Calu3 (cell line): Measurements from ENCODE around the gene SIL1. TPM values are rescaled to one million over a fixed set of nuclear protein-coding genes. Genes with fewer than 3 reads are reported as not detected.

Source experiments
- BruUV-seq: library from RNA; stranded (reverse); fragments of 400-500 nt; replicated peaks from 2 replicates; lab custom pipeline; 2021; lab: Mats Ljungman, UMichigan
- CTCF ChIA-PET: fragments of 300-600 bp; sonication (Branson Sonifier 250); formaldehyde crosslinking; loops from one replicate; lab custom pipeline; 2022; ENCODE audit warnings: antibody characterized with exemption; lab: Charles Lee
- DNase-seq: peaks from one replicate; pipeline ENCODE4 v3.0.0; 2022
- H3K27ac Mint-ChIP-seq: one replicate; pipeline ENCODE4 v1.8.0; 2022; ENCODE audit warnings: mixed read lengths; ENCODE audit not compliant: unreplicated experiment
- H3K27me3 Mint-ChIP-seq: one replicate; pipeline ENCODE4 v1.8.0; 2022; ENCODE audit warnings: mixed read lengths; ENCODE audit not compliant: unreplicated experiment
- H3K36me3 Mint-ChIP-seq: one replicate; pipeline ENCODE4 v1.8.0; 2022; ENCODE audit warnings: mild to moderate bottlenecking, moderate library complexity, mixed read lengths; ENCODE audit not compliant: insufficient read depth, unreplicated experiment
- H3K4me1 Mint-ChIP-seq: one replicate; pipeline ENCODE4 v1.8.0; 2022; ENCODE audit warnings: mild to moderate bottlenecking, low read depth, mixed read lengths; ENCODE audit not compliant: unreplicated experiment
- H3K4me3 Mint-ChIP-seq: one replicate; pipeline ENCODE4 v1.8.0; 2022; ENCODE audit warnings: mild to moderate bottlenecking, low read depth, moderate library complexity, mixed read lengths; ENCODE audit not compliant: unreplicated experiment
- H3K9me3 Mint-ChIP-seq: one replicate; pipeline ENCODE4 v1.8.0; 2022; ENCODE audit warnings: low read depth, mixed read lengths; ENCODE audit not compliant: unreplicated experiment
- CTCF ChIP-seq: fragments of 200-600 bp; IDR thresholded peaks from one replicate; pipeline ENCODE4 v1.8.0; 2022; ENCODE audit warnings: antibody characterized with exemption; ENCODE audit not compliant: unreplicated experiment
- intact Hi-C: fragments of 100-400 bp; cut with micrococcal nuclease; formaldehyde crosslinking; loops from one replicate; pipeline ENCODE4 v1.10.0; 2022; ENCODE audit not compliant: unreplicated experiment
- total RNA-seq: library from RNA; stranded (reverse); gene quantifications from 2 replicates; pipeline ENCODE4 v1.2.3, GENCODE V29; 2022

Gene SIL1
- total RNA-seq, 1 experiment from 2014 or later: 45.8 TPM

GRCh38 chr5:138999674-139000073, 198.5 kb downstream of the SIL1 start:
- no TSS peak for BruUV-seq
- no peaks in the 10 kb centered on the region for H3K27me3 Mint-ChIP-seq
- CTCF ChIA-PET: no interaction called here
- no peak for DNase-seq
- H3K36me3 Mint-ChIP-seq: peaks cover 12% of the 10 kb centered on the region
- H3K4me1 Mint-ChIP-seq: no peaks in the 10 kb centered on the region
- no peak for TF ChIP-seq CTCF
- H3K9me3 Mint-ChIP-seq: peaks cover 3% of the 10 kb centered on the region
- no peak overlapping the region for H3K27ac Mint-ChIP-seq
- H3K4me3 Mint-ChIP-seq: no peak overlapping the region
- intact Hi-C loops: loop anchor here (5.0 kb wide), 1 partner anchor 38 kb away; no protein-coding TSS in a partner anchor

DNA sequence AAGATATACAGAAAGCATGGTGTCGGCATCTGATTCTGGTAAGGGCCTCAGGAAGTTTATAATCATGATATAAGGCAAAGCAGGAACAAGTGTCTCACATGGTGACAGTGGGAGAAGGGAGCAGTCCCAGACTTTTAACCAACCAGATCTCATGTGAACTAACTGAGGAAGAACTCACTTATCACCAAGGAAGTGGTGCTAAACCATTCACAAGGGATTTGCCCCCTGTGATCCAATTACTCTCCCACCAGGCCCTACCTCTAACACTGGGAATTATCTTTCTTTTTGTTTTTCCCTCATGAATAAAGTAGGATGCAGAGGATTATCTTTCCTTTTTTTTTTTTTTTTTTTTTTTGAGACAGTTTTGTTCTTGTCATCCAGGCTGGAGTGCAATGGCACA, 199.6 kb downstream of the SIL1 start:
- CTCF ChIA-PET: no interaction called here
- Mint-ChIP-seq H3K9me3 (peaks cover 3% of the 10 kb centered on the region), H3K4me1 (no peaks in the 10 kb centered on the region), H3K36me3 (peaks cover 12% of the 10 kb centered on the region), H3K27ac (no peak overlapping the region), H3K27me3 (no peaks in the 10 kb centered on the region), H3K4me3 (no peak overlapping the region)
- BruUV-seq: no TSS peak
- intact Hi-C loops: no loop called here
- no peak for TF ChIP-seq CTCF
- no peak for DNase-seq

GRCh38 chr5:138996120-138996519, 202.0 kb downstream of the SIL1 start:
- BruUV-seq: no TSS peak
- Mint-ChIP-seq H3K27ac (no peak overlapping the region), H3K27me3 (no peaks in the 10 kb centered on the region), H3K4me1 (no peaks in the 10 kb centered on the region), H3K9me3 (peaks cover 3% of the 10 kb centered on the region), H3K4me3 (no peak overlapping the region), H3K36me3 (peaks cover 12% of the 10 kb centered on the region)
- intact Hi-C loops: no loop called here
- DNase-seq: no peak
- no peak for TF ChIP-seq CTCF
- CTCF ChIA-PET: interaction anchor here (0.7 kb wide), 1 partner anchor 236 kb away, joined by 7 read pairs; no protein-coding TSS in a partner anchor

GRCh38 chr5:138990986-138991590, 207.1 kb downstream of the SIL1 start:
- H3K9me3 Mint-ChIP-seq: peaks cover under 1% of the 10 kb centered on the region
- no peaks in the 10 kb centered on the region for H3K36me3 Mint-ChIP-seq
- no TSS peak for BruUV-seq
- intact Hi-C loops: no loop called here
- no peak for DNase-seq
- no peaks in the 10 kb centered on the region for H3K27me3 Mint-ChIP-seq
- CTCF ChIA-PET: no interaction called here
- H3K4me3 Mint-ChIP-seq: no peak overlapping the region
- TF ChIP-seq CTCF: no peak
- H3K27ac Mint-ChIP-seq: no peak overlapping the region
- H3K4me1 Mint-ChIP-seq: peaks cover 5% of the 10 kb centered on the region
